GM12878 (cell line): Measurements from ENCODE around the gene DMRTB1. TPM values are rescaled to one million over a fixed set of nuclear protein-coding genes. Genes with fewer than 3 reads are reported as not detected.

Experiments
- ATAC-seq: fragments of 200-7000 bp; cut with Tn5 transposase; 3 replicates; pipeline ENCODE4 v1.9.1; 2020; ENCODE audit warnings: mild to moderate bottlenecking, moderate library complexity
- BruUV-seq: library from RNA; stranded (reverse); fragments of 400-500 nt; replicated peaks from 2 replicates; lab custom pipeline; 2021; lab: Mats Ljungman, UMichigan
- CTCF ChIA-PET: fragments of 300-600 bp; sonication (Branson Sonifier 250); formaldehyde crosslinking; extraction: SDS; loops from one replicate; lab custom pipeline; 2021; ENCODE audit warnings: inconsistent platforms; lab: Yijun Ruan, JAX
- POLR2A ChIA-PET: fragments of 350-600 bp; formaldehyde crosslinking; extraction: SDS; loops from one replicate; lab custom pipeline; 2021; ENCODE audit warnings: inconsistent platforms; lab: Charles Lee
- RAD21 ChIA-PET: fragments of 300-600 bp; sonication (Branson Sonifier 250); formaldehyde crosslinking; loops from one replicate; lab custom pipeline; 2023; ENCODE audit warnings: antibody characterized with exemption; ENCODE audit not compliant: unreplicated experiment; lab: Charles Lee
- SMC1A ChIA-PET: fragments of 300-600 bp; sonication (Branson Sonifier 250); formaldehyde crosslinking; loops from one replicate; lab custom pipeline; 2023; ENCODE audit not compliant: unreplicated experiment, uncharacterized antibody; lab: Charles Lee
- DNase-seq: peaks from one replicate; pipeline ENCODE4 v3.0.0-alpha.2; 2011; ENCODE audit warnings: low read depth, low spot score
- FAIRE-seq: peaks from 3 replicates; lab custom pipeline; 2011; peaks lifted over from hg19 to GRCh38; lab: Jason Lieb, UNC
- H2AFZ ChIP-seq: 2 replicates; pipeline ENCODE4 v1.6.0; 2011; ENCODE audit warnings: low read depth, low read length, control low read depth; ENCODE audit not compliant: control insufficient read depth
- H3K27ac ChIP-seq: 2 replicates; pipeline ENCODE4 v1.5.1; 2011; ENCODE audit warnings: control low read depth; ENCODE audit not compliant: control insufficient read depth, insufficient read depth
- H3K27me3 ChIP-seq, 2 experiments: replicated peaks in 1 of 2; 2 replicates each; pipeline versions ENCODE4 v1.6.0 to v1.6.1; 2011; ENCODE audit warnings: low read length in 1 of 2; ENCODE audit not compliant: control insufficient read depth in 2 of 2, insufficient read depth in 2 of 2
- H3K36me3 ChIP-seq, 2 experiments: 2 replicates each; pipeline ENCODE4 v1.5.1; 2011; ENCODE audit warnings: low read length in 1 of 2; ENCODE audit not compliant: control insufficient read depth in 2 of 2, insufficient read depth in 2 of 2
- H3K4me1 ChIP-seq: 2 replicates; pipeline ENCODE4 v1.6.1; 2011; ENCODE audit warnings: mild to moderate bottlenecking, low read length, moderate library complexity, mixed read lengths; ENCODE audit not compliant: control insufficient read depth, insufficient read depth
- H3K4me2 ChIP-seq: 2 replicates; pipeline ENCODE4 v1.6.0; 2011; ENCODE audit warnings: control low read depth; ENCODE audit not compliant: control insufficient read depth, insufficient read depth
- H3K4me3 ChIP-seq: fragments of 200-600 bp; sonication (generic); 2 replicates; pipeline ENCODE4 v1.5.1; 2016
- H3K79me2 ChIP-seq: 2 replicates; pipeline ENCODE4 v1.6.0; 2011; ENCODE audit warnings: low read length; ENCODE audit not compliant: control insufficient read depth, insufficient read depth
- H3K9ac ChIP-seq: 2 replicates; pipeline ENCODE4 v1.8.0; 2011; ENCODE audit warnings: low read length, control low read depth, mixed read lengths; ENCODE audit not compliant: control insufficient read depth, insufficient read depth
- H3K9me3 ChIP-seq: replicated peaks from 3 replicates; pipeline ENCODE4 v1.5.1; 2011; ENCODE audit warnings: mild to moderate bottlenecking, low read length; ENCODE audit not compliant: control insufficient read depth, insufficient read depth
- H4K20me1 ChIP-seq: 2 replicates; pipeline ENCODE4 v1.6.0; 2011; ENCODE audit not compliant: control insufficient read depth, insufficient read depth
- ASH2L ChIP-seq: fragments of 300-600, 200-600 bp; sonication (generic); IDR thresholded peaks from 2 replicates; pipeline ENCODE4 v1.6.1; 2017; ENCODE audit warnings: low read depth, mild to moderate bottlenecking, borderline replicate concordance
- BACH1 ChIP-seq: fragments of 450-650 bp; IDR thresholded peaks from 2 replicates; pipeline ENCODE4 v1.6.1; 2017; ENCODE audit warnings: mild to moderate bottlenecking, borderline replicate concordance
- DPF2 ChIP-seq: fragments of 450-650 bp; IDR thresholded peaks from 2 replicates; pipeline ENCODE4 v1.6.1; 2017; ENCODE audit warnings: mild to moderate bottlenecking
- ETV6 ChIP-seq, 2 experiments: fragments of 450-650 bp in 1 of 2; IDR thresholded peaks in 1 of 2; conservative IDR thresholded peaks in 1 of 2; 2 replicates each; pipeline ENCODE4 v1.6.1; 2014; ENCODE audit warnings: antibody characterized with exemption in 1 of 2, borderline replicate concordance in 1 of 2, low read depth in 1 of 2, mild to moderate bottlenecking in 1 of 2, moderate library complexity in 1 of 2
- FOS ChIP-seq: IDR thresholded peaks from 3 replicates; pipeline ENCODE4 v1.6.1; 2011; ENCODE audit warnings: borderline replicate concordance; ENCODE audit not compliant: insufficient read length; ENCODE audit errors: extremely low read depth
- FOXK2 ChIP-seq: fragments of 450-650 bp; IDR thresholded peaks from 2 replicates; pipeline ENCODE4 v1.6.1; 2017; ENCODE audit warnings: mild to moderate bottlenecking, moderate library complexity
- PAX5 ChIP-seq: IDR thresholded peaks from 2 replicates; pipeline ENCODE4 v1.6.1; 2011; ENCODE audit warnings: low read depth, low read length, borderline replicate concordance
- RAD21 ChIP-seq: IDR thresholded peaks from 2 replicates; pipeline ENCODE4 v1.6.1; 2011; ENCODE audit warnings: mild to moderate bottlenecking, low read depth, low read length, moderate library complexity; ENCODE audit not compliant: insufficient read depth
- SMC3 ChIP-seq: IDR thresholded peaks from 2 replicates; pipeline ENCODE4 v1.6.1; 2011; ENCODE audit warnings: low read length, improper control_type of control experiment, borderline replicate concordance
- TCF7 ChIP-seq: IDR thresholded peaks from 2 replicates; pipeline ENCODE4 v1.6.1; 2014; ENCODE audit warnings: antibody characterized with exemption, borderline replicate concordance
- ZNF274 ChIP-seq: IDR thresholded peaks from one replicate; pipeline ENCODE4 v1.8.0; 2011; ENCODE audit not compliant: insufficient read length, insufficient read depth
- ZZZ3 ChIP-seq: IDR thresholded peaks from 2 replicates; pipeline ENCODE4 v1.6.1; 2011; ENCODE audit warnings: low read depth; ENCODE audit not compliant: control insufficient read depth, insufficient read length
- WGBS: methylation state at CpG from one replicate; pipeline ENCODE4 v1.1.6; 2016; ENCODE audit warnings: low lambda C conversion rate; ENCODE audit not compliant: insufficient replicate concordance, insufficient coverage; ENCODE audit errors: missing lambda C conversion rate; 5-methylcytosine and 5-hydroxymethylcytosine counted together
- in situ Hi-C: fragments of 300-500 bp; cut with MboI; formaldehyde crosslinking; loops from 9 replicates; pipeline ENCODE4 v1.14.3; 2018; ENCODE audit warnings: mixed read lengths
- intact Hi-C: fragments of 100-400 bp; cut with micrococcal nuclease; formaldehyde crosslinking; loops from one replicate; pipeline ENCODE4 v1.14.2; 2022; ENCODE audit not compliant: unreplicated experiment
- polyA plus RNA-seq, 11 experiments: library from polyadenylated mRNA; depleted of rRNA in 4 of 11; unstranded in 6 of 11; stranded (reverse) in 5 of 11; fragments of >200 nt; fragmentation: Nextera tagmentation in 4 of 11; fragmentation: Illumina TruSeq in 1 of 11; extraction: Ambion mirVana in 4 of 11; extraction: Trizol in 1 of 11; gene quantifications; 1 replicate in 1 of 11; 2 replicates in 10 of 11; pipeline versions ENCODE4 v1.2.1 to v1.2.3, GENCODE V29; 2011 to 2016; ENCODE audit warnings: inconsistent platforms in 2 of 11, missing spikeins in 2 of 11, low read depth in 1 of 11
- total RNA-seq, 4 experiments: library from RNA; depleted of rRNA in 3 of 4; stranded (reverse); fragments of >200 nt in 3 of 4; fragmentation: Illumina TruSeq in 1 of 4; extraction: Trizol in 1 of 4; gene quantifications; 2 replicates each; pipeline versions ENCODE4 v1.2.1 to v1.2.3, GENCODE V29; 2013 to 2021

Gene DMRTB1
- total and polyA plus RNA-seq, 10 of the 15 experiments (the other 5 are each of a cell fraction or from before 2014, with no cell fraction given): not detected

GRCh38 chr1:53473463-53473862 lies 14.3 kb downstream of the DMRTB1 start:
- SMC1A ChIA-PET: interaction anchor here (1.1 to 2.1 kb wide), 4 partner anchors 24 to 195 kb away, joined by 3 to 7 read pairs (median 3); no protein-coding TSS in a partner anchor
- no peak for FAIRE-seq

GRCh38 chr1:53475664-53476063 lies 16.5 kb downstream of the DMRTB1 start:
- TF ChIP-seq SMC3 (no peak), ETV6 (conservative IDR thresholded peaks at IDR 0.05 in 1 of 2, IDR thresholded peaks at IDR 0.05 in 1 of 2; ENCODE audit: borderline replicate concordance in 1 of 2, low read depth in 1 of 2) (no peak), ZNF274 (no peak), BACH1 (no peak), FOS (no peak), FOXK2 (no peak), DPF2 (no peak), ZZZ3 (no peak), PAX5 (no peak), ASH2L (no peak)
- TF ChIP-seq, all 136 proteins: peak for 0
- no peak overlapping the region for H3K4me2 ChIP-seq
- no peaks in the 10 kb centered on the region for H4K20me1 ChIP-seq
- BruUV-seq: no TSS peak
- 23% methylated on average over 7 of the region's 7 CpGs for WGBS
- DNase-seq (no peak), ATAC-seq (no peak), FAIRE-seq (no peak)
- ChIA-PET RAD21 (no interaction called here), SMC1A (interaction anchor here (1.0 to 1.3 kb wide), 2 partner anchors 10 to 43 kb away, joined by 3 to 8 read pairs; no protein-coding TSS in a partner anchor), CTCF (interaction anchor here (0.9 kb wide), 1 partner anchor 20 kb away, joined by 3 read pairs; no protein-coding TSS in a partner anchor), POLR2A (no interaction called here)
- no peaks in the 10 kb centered on the region for H3K79me2 ChIP-seq
- no peak overlapping the region for H3K27ac ChIP-seq
- intact Hi-C loops: no loop called here
- no peaks in the 10 kb centered on the region for H3K4me1 ChIP-seq
- peaks cover 4 to 5% of the 10 kb centered on the region in 2 experiments for H3K27me3 ChIP-seq
- H3K36me3 ChIP-seq: no peaks in the 10 kb centered on the region
- H3K4me3 ChIP-seq: no peak overlapping the region
- no peak overlapping the region for H3K9ac ChIP-seq
- H3K9me3 ChIP-seq: no peaks in the 10 kb centered on the region
- in situ Hi-C loops: loop anchor here (25.0 kb wide), 1 partner anchor 487 kb away; no protein-coding TSS in a partner anchor
- H2AFZ ChIP-seq: no peak overlapping the region

More at GRCh38 chr1:53473463-53473862, 14.3 kb downstream of the DMRTB1 start:
- POLR2A ChIA-PET: interaction anchor here (0.9 kb wide), 1 partner anchor 27 kb away, joined by 3 read pairs; no protein-coding TSS in a partner anchor
- Histone ChIP-seq H3K9ac (no peak overlapping the region), H3K27me3 (peaks cover 4 to 5% of the 10 kb centered on the region in 2 experiments), H3K4me1 (no peaks in the 10 kb centered on the region), H2AFZ (no peak overlapping the region), H3K4me2 (no peak overlapping the region), H3K27ac (no peak overlapping the region), H3K4me3 (no peak overlapping the region), H3K9me3 (no peaks in the 10 kb centered on the region), H3K79me2 (no peaks in the 10 kb centered on the region), H4K20me1 (no peaks in the 10 kb centered on the region), H3K36me3 (no peaks in the 10 kb centered on the region)
- no peak for TF ChIP-seq TCF7
- TF ChIP-seq RAD21: peak; percentile 32; the same call in 1 of the 2 replicates
- in situ Hi-C loops (no loop called here), intact Hi-C loops (no loop called here)
- CTCF ChIA-PET: interaction anchor here (1.2 to 2.5 kb wide), 4 partner anchors 22 to 195 kb away, joined by 3 to 8 read pairs (median 5); no protein-coding TSS in a partner anchor
- BruUV-seq: no TSS peak
- RAD21 ChIA-PET: no interaction called here
- no peak for ATAC-seq
- WGBS: 30% methylated on average over 3 of the region's 3 CpGs
- no peak for DNase-seq
